Urothelium cell line (cell line): ENCODE measurements around the gene GLUD1.
"Not testable (repeated sequence)": the region's sequence is repeated elsewhere in the genome, so short reads cannot be mapped to it uniquely, and the experiment has no call there.

Source experiments
- DNase-seq: peaks from one replicate; pipeline ENCODE4 v3.0.0; 2011; ENCODE audit warnings: low spot score, mixed read lengths
- FAIRE-seq: peaks from 2 replicates; lab custom pipeline; 2011; peaks lifted over from hg19 to GRCh38; lab: Jason Lieb, UNC

The GLUD1 gene

GRCh38 chr10:87053577-87054181, 41.0 kb downstream of the GLUD1 start:
- FAIRE-seq (no peak), DNase-seq (no peak)

GRCh38 chr10:87053111-87053510, 41.5 kb downstream of the GLUD1 start:
- FAIRE-seq (no peak), DNase-seq (no peak)

DNA sequence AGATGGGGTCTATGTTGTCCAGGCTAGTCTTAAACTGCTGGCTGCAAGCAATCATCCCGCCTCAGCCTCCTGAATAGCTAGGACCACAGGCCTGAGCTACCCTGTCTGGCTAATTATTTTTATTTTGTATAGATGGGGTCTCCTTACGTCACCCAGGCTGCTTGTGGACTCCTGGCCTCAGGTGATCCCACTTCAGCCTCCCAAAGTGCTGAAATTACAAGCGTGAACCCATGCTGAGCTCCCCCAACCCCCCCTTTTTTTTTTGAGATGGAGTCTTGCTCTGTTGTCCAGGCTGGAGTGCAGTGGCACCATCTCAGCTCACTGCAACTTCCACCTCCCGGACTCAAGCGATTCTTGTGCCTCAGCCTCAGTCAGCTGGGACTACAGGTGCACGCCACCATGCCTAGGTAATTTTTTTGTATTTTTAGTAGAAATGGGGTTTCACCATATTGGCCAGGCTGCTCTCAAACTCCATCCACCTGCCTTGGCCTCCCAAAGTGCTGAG, 49.2 kb downstream of the GLUD1 start:
- FAIRE-seq (no peak), DNase-seq (no peak)

DNA sequence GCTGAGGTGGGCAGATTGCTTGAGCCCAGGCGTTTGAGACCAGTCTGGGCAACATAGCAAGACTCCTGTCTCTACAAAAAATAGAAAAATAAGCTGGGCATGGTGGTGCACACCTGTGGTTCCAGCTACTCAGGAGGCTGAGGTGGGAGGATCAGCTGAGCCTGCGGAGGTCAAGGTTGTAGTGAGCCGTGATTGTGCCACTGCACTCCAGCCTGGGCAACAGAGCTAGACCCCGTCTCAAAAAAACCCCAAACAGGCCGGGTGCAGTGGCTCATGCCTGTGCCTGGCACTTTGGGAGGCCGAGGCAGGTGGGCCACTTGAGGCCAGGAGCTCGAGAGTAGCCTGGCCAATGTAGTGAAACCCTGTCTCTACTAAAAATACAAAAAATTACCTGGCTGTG, 51.1 kb downstream of the GLUD1 start:
- DNase-seq, FAIRE-seq: not testable (repeated sequence)

GRCh38 chr10:87038786-87039185, 55.9 kb downstream of the GLUD1 start:
- no peak for DNase-seq
- FAIRE-seq = no peak

GRCh38 chr10:87038286-87038717, 56.3 kb downstream of the GLUD1 start:
- DNase-seq (no peak), FAIRE-seq (no peak)

GRCh38 chr10:87036623-87037022, 58.0 kb downstream of the GLUD1 start:
- no peak for FAIRE-seq

DNA sequence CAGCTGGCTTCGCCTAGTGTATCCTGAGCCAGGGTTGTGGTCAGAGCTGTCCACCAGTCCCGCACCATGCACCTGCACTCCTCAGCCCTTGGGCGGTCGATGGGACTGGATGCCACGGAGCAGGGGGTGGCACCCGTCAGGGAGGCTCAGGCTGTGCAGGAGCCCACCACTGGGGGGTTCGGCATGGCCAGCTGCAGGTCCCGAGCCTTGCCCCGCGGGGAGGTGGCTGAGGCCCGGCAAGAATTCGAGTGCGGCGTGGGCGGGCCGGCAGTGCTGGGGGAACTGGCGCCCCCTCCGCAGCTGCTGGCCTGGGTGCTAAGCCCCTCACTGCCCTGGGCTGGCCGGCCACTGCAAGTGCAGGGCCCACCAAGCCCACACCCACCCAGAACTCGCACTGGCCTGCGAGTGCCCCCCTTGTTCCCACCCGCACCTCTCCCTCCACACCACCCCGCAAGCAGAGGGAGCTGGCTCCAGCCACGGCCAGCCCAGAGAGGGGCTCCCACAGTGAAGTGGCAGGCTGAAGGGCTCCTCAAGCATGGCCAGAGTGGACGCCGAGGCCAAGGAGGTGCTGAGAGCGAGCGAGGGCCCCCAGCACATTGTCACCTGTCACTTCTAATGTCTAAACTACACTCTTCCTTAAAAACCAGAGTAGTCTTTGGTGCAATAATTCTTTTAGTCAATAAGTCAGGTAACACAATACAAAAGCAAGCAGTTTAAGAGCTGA, 63.6 kb downstream of the GLUD1 start:
- DNase-seq (no peak), FAIRE-seq (no peak)

More at GRCh38 chr10:87036623-87037022, 58.0 kb downstream of the GLUD1 start:
- DNase-seq = no peak

- DNase-seq, FAIRE-seq: not testable (repeated sequence)
Observed at GRCh38 chr10:87030419-87030818, 64.2 kb downstream of the GLUD1 start.

- FAIRE-seq, DNase-seq: not testable (repeated sequence)
Observed at GRCh38 chr10:87026747-87027508, 67.7 kb downstream of the GLUD1 start.

DNA sequence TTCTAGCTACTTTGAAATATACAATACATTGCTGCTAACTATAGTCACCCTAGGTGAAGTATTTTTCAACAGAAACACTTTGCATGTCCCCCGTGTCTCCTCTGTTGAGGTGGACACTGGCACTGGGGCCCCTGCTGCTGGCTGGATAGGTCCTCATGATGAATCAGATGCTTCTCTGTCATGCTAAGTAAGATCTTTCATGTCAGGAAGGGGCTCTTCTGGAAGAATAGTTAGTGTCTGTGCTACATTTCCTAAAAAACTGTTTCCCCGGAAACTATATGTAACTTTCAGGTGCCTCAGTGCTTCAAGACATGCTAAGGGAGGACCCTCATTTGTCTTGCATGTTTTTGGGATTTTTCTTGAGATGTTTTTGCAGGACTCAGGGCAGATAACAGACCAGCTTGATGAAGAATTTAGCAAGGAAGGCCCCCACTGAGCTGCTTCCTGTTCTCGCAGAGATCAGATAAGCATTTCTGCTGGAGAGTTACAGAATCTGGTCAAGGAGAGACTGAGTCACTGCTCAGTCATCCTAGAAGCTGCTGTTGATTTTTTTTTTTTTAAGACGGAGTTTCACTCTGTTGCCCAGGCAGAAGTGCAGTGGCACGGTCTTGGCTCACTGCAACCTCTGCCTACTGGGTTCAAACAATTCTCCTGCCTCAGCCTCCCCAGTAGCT, 69.2 kb downstream of the GLUD1 start:
- not testable (repeated sequence) for DNase-seq, FAIRE-seq

DNA sequence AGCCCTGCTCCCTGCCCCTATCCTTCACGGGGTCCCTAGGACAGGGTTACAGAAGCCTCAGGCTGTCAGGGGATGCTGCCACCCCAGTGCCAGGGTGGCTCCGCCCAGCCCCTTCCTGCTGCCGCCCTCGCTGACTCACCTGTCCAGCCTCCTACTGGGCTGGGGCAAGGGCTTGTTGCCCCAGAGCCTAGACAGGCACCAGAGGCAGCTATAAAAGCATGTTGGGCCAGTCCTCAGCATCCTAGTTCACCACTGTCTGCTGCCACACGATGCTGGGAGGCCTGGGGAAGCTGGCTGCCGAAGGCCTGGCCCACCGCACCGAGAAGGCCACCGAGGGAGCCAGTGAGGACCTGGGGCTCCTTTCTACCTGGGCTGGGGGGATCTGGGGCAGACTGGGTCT, 74.6 kb downstream of the GLUD1 start, which contains the start of gene FAM25A:
FAM25A (plus strand) TSS at position 239 of the 400 bp plus-strand sequence; CDS start at position 270, 31 bp downstream.
- DNase-seq, FAIRE-seq: not testable (repeated sequence)

- not testable (repeated sequence) for DNase-seq, FAIRE-seq
Observed at GRCh38 chr10:87019504-87019903, 75.1 kb downstream of the GLUD1 start.

DNA sequence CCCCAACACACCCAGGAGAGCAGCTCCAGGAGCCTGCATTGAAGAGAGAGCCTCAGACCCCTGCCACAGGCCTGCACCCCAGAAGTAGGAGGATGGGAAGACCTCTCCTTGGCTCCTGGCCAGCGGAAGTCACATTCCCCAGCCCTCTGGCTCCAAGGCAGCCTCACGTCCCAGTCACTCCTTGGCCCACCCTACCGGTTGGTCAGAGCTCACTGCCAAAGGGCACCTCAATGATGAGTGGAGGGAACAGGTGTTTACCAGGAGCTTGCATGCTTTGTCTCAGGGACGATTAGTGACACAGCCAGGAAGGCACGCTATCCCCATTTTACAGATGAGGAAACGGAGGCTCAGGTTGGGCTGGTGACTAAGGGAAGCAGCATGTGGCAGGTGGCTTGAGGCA, 75.6 kb downstream of the GLUD1 start:
- not testable (repeated sequence) for DNase-seq, FAIRE-seq

- not testable (repeated sequence) for FAIRE-seq, DNase-seq
Observed at GRCh38 chr10:87018127-87018526, 76.5 kb downstream of the GLUD1 start.

GRCh38 chr10:87014986-87015716, 79.5 kb downstream of the GLUD1 start:
- DNase-seq, FAIRE-seq: not testable (repeated sequence)

DNA sequence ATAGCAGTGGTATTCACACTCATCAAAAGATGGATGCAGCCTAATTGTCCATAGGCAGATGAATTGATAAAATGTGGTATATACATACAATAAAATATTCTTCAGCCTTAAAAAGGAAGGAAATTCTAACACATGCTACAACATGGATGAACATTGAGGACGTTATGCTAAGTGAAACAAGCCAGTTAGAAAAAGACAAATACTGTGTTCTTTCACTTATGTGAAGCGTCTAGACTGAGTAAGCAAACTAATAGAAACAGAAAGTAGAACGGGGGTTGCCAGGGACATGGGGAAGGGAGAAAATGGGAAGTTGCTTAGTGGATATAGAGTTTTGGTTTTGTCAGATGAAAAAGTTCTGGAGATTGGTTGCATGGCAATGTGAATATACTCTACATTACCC, 81.1 kb downstream of the GLUD1 start:
- FAIRE-seq, DNase-seq: not testable (repeated sequence)

DNA sequence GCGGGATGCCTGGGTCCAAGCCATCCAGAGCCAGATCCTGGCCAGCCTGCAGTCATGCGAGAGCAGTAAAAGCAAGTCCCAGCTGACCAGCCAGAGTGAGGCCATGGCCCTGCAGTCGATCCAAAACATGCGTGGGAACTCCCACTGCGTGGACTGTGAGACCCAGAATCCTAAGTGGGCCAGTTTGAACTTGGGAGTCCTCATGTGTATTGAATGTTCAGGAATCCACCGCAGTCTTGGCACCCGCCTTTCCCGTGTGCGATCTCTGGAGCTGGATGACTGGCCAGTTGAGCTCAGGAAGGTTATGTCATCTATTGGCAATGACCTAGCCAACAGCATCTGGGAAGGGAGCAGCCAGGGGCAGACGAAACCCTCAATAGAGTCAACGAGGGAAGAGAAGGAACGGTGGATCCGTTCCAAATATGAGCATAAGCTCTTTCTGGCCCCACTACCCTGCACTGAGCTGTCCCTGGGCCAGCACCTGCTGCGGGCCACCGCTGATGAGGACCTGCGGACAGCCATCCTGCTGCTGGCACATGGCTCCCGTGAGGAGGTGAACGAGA, 85.4 kb downstream of the GLUD1 start:
- not testable (repeated sequence) for FAIRE-seq

GRCh38 chr10:87008303-87008702, 86.3 kb downstream of the GLUD1 start:
- DNase-seq, FAIRE-seq: not testable (repeated sequence)

More for the DNA sequence above, 85.4 kb downstream of the GLUD1 start:
- not testable (repeated sequence) for DNase-seq
